Neural cell (in vitro differentiated cells): ENCODE data around the gene LAMP1.

ENCODE experiments used
- POLR2AphosphoS5 ChIP-seq: IDR thresholded peaks from 2 replicates; pipeline ENCODE4 v1.6.1; 2012
- RAD21 ChIP-seq: fragments of 450-650 bp; conservative IDR thresholded peaks from 2 replicates; pipeline ENCODE4 v1.6.1; 2014; ENCODE audit warnings: antibody characterized with exemption, mild to moderate bottlenecking, moderate library complexity
- SMC3 ChIP-seq: fragments of 450-650 bp; conservative IDR thresholded peaks from 2 replicates; pipeline ENCODE4 v1.6.1; 2014; ENCODE audit warnings: antibody characterized with exemption, mild to moderate bottlenecking, moderate library complexity; ENCODE audit not compliant: poor library complexity
- TF ChIP-seq, protein P1 (sequence below): IDR thresholded peaks from 2 replicates; pipeline ENCODE4 v1.6.1; 2012; ENCODE audit warnings: borderline replicate concordance

DNA sequence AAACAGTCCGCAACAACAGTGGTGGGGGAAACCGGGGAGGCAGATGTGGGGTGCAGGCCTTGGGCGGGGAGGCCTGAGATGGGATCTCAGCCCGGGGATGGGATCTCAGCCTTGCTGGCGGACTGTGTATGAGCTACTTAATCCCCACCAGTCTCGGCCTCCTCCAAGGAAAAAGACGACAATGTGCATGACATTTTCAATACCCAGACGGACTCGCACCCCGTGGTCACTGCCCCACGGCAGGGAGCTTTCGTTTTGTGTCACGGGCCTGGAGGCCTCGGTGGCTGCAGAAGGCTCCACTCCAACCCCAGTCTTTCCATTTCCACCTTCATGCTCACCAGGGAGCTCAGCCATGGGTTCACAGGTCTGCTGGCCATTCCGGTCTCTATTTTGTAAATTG lies 41.4 kb downstream of the LAMP1 start:
- TF ChIP-seq RAD21, result no peak
- no peak for TF ChIP-seq POLR2AphosphoS5
- no peak for TF ChIP-seq SMC3
- TF ChIP-seq, protein P1, sequence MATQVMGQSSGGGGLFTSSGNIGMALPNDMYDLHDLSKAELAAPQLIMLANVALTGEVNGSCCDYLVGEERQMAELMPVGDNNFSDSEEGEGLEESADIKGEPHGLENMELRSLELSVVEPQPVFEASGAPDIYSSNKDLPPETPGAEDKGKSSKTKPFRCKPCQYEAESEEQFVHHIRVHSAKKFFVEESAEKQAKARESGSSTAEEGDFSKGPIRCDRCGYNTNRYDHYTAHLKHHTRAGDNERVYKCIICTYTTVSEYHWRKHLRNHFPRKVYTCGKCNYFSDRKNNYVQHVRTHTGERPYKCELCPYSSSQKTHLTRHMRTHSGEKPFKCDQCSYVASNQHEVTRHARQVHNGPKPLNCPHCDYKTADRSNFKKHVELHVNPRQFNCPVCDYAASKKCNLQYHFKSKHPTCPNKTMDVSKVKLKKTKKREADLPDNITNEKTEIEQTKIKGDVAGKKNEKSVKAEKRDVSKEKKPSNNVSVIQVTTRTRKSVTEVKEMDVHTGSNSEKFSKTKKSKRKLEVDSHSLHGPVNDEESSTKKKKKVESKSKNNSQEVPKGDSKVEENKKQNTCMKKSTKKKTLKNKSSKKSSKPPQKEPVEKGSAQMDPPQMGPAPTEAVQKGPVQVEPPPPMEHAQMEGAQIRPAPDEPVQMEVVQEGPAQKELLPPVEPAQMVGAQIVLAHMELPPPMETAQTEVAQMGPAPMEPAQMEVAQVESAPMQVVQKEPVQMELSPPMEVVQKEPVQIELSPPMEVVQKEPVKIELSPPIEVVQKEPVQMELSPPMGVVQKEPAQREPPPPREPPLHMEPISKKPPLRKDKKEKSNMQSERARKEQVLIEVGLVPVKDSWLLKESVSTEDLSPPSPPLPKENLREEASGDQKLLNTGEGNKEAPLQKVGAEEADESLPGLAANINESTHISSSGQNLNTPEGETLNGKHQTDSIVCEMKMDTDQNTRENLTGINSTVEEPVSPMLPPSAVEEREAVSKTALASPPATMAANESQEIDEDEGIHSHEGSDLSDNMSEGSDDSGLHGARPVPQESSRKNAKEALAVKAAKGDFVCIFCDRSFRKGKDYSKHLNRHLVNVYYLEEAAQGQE, result no peak
